Activated naive CD4-positive, alpha-beta T cell treated with anti-CD3 and anti-CD28 coated beads, Interleukin-2, amount 50 U/mL, for 16 hours (primary cell): ENCODE results near the gene TTL.
"Not testable (repeated sequence)": the region's sequence is repeated elsewhere in the genome, so short reads cannot be mapped to it uniquely, and the experiment has no call there.

ENCODE experiments used
- DNase-seq: peaks from one replicate; pipeline ENCODE4 v3.0.0-alpha.2; 2020

TTL gene

GRCh38 chr2:112481528-112482233 is at the start of gene TTL:
TSS of gene TTL (plus strand) at chr2:112482156. CDS start at chr2:112482345, 189 bp downstream.
- DNase-seq = peak; percentile 85

DNA sequence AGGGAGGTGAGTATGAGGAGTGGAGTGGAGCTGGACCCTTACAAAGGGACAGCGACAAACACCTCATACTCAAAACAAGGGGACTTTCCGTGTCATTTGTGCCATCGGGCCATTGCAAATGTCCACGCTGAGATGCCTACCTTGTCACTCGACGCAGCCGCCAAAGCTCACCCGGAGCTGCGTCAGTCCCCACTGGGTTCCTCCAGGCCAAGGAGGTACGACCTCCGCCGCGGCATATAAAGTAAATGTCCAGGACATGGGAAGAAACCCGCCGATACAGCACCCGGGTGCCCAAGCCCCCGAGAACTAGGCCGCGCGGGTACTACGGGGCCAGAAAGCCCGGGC is 49.6 kb upstream of the TTL start:
- not testable (repeated sequence) for DNase-seq

DNA sequence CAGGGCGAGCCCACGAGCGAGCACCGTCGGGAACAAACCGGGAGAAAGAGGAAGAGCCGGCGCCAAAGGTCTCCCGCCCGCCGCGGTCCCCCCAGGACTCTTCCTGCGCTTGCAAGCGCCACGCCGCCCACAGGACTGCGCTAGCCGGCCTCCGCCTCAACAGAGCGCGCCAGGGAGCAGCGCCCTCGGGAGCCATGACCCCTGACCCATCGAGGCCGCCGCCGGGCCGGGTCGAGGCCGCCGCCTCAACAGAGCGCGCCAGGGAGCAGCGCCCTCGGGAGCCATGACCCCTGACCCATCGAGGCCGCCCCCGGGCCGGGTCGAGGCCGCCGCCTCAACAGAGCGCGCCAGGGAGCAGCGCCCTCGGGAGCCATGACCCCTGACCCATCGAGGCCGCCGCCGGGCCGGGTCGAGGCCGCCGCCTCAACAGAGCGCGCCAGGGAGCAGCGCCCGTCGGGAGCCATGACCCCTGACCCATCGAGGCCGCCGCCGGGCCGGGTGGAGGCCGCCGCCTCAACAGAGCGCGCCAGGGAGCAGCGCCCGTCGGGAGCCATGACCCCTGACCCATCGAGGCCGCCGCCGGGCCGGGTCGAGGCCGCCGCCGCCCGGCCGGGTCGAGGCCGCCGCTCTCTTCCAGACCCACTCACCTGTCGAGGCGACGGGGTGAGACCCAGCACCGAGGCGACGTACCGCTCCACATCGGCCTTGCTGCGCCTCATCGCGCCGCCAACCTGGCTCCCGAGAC is 49.0 kb upstream of the TTL start:
- not testable (repeated sequence) for DNase-seq

DNA sequence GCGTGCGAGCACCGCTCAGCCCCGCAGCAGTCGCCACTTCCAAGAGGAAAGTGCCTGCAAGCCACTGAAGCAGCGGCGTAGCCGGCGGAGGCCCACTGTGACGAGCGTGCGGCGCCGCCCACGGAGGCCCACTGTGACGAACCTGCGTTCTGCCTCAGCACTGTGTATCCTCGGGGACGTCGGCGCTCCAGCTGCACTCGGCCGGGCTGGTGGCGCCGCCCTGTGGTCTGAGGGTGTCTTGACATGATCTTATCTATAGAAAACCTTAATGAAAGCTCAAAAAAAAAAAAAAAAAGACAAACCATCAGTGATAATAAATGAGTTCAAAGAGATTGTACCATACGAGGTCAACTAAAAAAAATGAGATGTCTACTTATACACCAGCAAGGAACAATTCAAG is 48.5 kb upstream of the TTL start, which contains the start of gene RGPD8:
TSS of gene RGPD8 (minus strand) at position 166 of the 400 bp plus-strand sequence. CDS start 192 bp downstream, outside the sequence.
- peak; percentile 88 for DNase-seq

DNA sequence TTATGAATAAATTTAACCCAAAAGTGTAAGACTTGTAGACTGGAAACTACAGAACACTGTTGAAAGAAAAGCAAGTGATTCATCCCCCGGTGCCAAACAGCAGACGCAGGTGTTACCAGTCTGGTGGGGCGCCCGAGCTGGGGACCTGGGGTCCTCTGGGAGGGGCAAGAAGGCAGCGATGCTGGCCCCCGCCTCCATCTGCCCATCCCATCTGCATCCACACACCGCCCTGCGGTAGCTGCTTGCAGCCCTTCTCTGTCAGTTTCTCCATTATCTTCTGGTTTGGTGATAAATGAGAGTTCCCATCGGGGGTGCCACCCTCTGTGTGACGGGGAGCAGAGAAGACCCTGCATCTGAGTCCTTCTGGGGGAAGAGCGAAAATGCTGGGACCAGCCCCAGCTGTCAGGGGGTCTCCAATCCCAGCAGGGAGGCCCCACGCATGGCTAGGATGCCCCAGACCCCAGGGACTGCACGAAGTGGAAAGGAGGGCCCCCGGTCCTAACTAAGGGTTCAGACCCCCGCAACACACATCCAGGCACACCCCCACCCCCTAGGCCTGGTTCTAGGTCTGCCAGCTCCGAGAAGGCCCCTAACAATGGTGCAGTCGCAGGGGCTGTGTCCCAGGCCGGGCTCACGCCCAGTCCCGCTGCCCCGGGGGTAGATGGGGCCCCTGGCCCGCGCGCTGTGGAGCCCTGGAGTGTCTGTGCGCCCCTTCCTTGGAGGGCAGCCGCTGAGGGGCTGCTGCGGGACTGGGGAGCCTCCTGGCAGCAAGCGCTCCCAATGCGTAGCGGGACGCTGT is 47.8 kb upstream of the TTL start:
- no peak for DNase-seq

- DNase-seq = not testable (repeated sequence)
These were observed 46.9 kb upstream of the TTL start for GRCh38 chr2:112434890-112435715.

DNA sequence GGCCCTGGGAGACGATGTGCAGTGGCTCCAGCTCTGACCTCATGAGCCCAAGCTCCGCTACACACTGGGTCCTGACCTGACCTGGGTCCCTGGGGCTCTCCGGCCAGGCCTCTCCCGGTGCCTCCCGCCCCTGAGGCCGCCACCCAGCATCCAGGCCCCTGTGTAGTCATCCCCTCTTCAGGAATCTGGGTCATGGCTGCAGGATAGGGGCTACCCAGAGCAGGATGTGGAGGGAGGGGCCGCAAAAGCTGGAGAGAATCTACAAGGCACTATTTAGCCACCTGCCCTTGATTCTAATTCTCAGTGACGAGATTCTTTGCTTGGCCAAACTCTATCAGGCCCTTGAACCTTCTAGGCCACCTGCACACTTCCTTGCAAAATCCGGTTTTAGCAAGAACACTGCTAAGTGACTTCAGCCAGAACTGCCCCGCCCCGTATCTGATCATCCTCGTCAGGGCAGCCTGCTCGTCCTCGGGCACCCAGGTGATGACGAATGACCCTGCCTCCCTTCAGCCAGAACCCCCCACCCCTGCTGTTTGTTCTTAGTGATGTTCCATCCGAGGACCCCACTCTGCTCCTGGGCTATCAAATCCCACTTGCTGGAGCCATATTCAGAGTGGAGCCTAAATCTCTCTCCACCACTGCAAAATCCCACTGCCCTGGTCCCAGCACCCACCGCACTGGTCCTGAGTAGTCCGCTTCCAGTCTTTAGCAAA is 46.1 kb upstream of the TTL start:
- DNase-seq = not testable (repeated sequence)

GRCh38 chr2:112436993-112437392 is 45.0 kb upstream of the TTL start:
- DNase-seq = not testable (repeated sequence)

GRCh38 chr2:112437405-112437831 is 44.5 kb upstream of the TTL start:
- DNase-seq = not testable (repeated sequence)

DNA sequence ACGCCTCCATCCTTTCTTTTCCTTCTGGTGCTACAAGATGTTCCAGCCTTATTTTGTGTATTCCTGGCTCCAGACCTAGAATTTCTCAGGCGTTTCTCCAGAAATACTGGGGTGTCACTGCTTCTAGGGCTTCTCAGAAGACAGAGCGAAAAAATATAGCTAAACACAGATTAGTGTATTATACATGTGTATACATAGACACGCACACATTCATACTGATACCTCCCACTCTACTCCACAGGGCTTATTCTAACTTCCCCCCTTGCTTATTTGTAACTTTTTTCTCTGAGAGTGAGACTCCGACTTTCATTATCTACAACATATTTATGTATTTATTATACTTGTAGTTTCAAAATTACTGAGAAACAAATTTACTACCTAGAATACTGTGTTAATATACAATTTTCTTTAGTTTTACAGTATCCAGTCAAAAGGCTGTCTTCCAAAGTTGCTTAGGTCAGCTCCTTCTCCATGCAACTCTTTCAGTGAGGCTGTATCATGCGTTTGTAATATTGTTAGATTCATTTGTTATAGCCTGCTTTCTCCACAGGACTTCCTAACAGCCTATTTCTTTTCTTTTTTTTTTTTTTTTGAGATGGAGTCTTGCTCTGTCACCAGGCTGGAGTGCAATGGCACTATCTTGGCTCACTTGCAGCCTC is 43.2 kb upstream of the TTL start:
- not testable (repeated sequence) for DNase-seq

DNA sequence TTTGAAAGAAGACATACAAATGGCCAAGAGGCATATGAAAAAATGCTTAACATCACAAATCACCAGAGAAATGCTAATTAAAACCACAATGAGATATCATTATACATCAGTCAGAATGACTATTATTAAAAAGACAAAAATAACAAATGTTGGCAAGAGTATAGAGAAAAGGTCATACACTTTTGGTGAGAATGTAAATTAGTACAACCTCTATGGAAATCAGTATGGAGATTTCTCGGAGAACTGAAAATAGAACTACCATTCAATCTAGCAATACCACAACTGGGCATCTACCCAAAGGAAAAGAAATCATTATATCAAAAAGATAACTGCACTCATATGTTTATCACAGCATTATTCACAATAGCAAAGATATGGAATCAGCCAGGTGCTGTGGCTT is 37.7 kb upstream of the TTL start:
- DNase-seq = not testable (repeated sequence)

GRCh38 chr2:112449854-112450253 is 32.1 kb upstream of the TTL start:
- DNase-seq = no peak

DNA sequence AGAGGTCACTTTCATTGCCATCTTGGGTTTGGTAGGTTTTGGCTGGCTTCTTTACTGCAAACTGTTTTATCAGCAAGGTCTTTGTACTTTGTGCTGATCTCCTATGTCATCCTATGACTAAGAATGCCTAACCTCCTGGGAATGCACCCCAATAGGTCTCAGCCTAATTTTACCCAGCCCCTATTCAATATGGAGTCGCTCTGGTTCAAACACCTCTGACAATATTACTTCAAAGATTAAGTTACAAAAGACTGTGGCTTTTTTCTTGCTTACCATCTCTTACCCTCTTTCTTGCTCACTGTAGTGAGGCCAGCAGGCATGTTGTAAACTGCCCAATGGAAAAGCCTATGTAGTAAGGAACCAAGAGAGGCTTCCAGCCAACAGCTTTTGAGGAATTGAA is 30.6 kb upstream of the TTL start:
- no peak for DNase-seq

GRCh38 chr2:112454586-112454985 is 27.4 kb upstream of the TTL start:
- DNase-seq = no peak

- DNase-seq = no peak
These were observed 22.6 kb upstream of the TTL start for GRCh38 chr2:112459372-112459771.

- DNase-seq = no peak
These were observed 19.8 kb upstream of the TTL start for GRCh38 chr2:112462178-112462577.

GRCh38 chr2:112463256-112463655 is 18.7 kb upstream of the TTL start:
- no peak for DNase-seq

DNA sequence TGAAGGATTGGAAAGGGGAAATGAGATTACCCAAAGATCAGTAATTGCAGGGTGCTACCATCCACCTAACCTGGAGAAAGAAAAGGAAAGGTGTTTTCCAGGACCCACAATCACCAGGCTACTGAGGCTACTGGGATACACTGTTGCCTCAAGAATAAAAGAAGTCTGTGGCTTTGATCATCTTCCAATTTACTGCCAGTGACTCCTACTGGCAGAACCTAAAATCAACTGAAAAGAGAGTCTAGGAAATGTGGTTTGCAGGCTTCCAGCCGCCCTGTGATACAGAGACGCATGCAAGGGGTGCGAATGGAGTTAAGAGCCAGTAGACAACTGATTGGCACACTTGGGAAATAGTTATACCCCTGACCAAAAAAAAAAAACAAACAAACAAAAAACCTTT is 16.6 kb upstream of the TTL start:
- DNase-seq = no peak

DNA sequence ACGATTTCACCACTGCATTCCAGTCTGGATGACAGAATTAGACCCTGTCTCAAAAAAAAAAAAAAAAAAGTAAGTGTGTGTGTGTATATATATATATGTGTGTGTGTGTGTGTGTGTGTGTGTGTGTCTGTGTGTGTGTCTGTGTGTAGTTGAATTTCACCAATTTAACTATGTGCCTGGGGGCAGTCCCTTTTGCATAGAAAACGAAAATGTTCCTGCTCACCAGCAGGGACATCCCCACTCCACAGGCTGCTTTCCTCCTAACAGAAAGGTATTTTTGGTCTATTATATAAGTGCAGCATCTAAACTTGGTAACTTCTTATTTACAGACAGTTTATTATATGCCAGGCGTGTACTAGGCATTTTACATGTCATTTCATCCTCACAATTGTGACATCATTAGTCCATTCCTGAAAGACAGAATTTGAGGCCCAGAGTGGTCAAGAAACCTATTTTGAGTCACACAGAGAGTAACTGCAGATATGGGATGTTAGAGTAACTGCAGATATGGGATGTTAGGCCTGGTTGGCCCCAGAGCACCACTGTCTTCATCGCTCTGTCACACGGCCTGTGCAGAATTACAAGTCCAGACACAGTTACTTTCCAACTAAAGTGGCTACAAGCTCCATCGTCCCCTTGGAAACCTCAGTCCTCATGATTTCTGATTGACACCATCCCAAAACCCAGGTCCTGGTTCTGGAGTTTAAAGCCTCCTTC is 9.3 kb upstream of the TTL start:
- DNase-seq = no peak

DNA sequence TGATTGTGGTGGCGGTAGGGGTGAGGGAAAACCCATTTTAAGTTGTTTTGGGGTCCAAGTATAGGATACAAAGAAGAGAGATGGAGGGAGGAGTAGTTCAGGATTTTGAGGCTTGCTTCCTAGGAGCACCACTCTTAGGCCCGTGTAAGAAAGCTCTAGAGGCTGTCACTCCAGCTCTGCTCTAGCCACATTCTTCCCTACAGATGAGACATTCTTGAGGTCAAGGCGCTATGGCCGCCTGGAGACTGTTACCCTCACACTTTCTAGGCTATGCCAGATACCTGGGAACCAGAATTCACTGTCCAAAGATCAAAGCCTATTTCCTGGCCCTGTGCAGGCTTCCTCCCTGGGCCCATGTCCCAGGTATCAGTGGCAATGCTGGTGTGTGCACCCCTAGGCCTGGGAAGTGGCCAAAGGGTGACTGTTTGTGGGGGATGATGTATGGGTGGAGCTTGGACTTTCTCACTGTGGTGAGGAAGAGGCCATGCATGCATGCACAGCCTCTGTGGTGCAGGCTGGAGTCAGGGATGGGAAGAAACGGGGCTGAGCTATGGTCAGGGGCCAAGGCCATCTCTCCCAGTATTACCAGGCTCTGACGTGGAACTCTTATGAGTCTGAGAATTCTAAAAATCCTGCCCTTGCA is 7.0 kb upstream of the TTL start:
- DNase-seq = no peak
